GM12864 (cell line): ENCODE results near the gene DSP.

Source experiments
- DNase-seq: peaks from one replicate; pipeline ENCODE4 v3.0.0-alpha.2; 2011; ENCODE audit warnings: low read depth
- H3K4me3 ChIP-seq: 2 replicates; pipeline ENCODE4 v1.5.1; 2011; ENCODE audit warnings: mild to moderate bottlenecking, low read depth, low read length, control low read depth
- CTCF ChIP-seq: IDR thresholded peaks from 2 replicates; pipeline ENCODE4 v1.5.1; 2011; ENCODE audit warnings: low read depth, mild to moderate bottlenecking, moderate library complexity, low read length, control low read depth, inconsistent platforms; ENCODE audit errors: missing control alignments

The DSP gene

DNA sequence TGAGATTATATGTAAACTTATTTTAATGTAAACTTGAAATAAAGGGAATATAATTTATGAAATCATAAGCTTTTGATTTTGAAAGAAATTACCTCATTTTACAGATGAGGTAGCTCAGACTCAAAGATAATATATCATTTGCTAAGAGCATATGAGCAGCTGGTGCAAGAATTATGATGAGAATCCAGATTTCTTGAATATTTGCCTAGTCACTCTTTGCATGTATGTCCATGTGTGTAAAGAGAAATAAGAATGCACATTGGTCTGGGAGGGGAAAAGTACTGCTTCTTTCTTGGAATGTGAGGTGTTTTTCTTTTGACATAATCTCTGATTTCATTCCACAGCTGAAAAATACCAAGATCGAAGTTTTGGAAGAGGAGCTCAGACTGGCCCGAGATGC is 37.5 kb downstream of the DSP start:
- no peak overlapping the region for H3K4me3 ChIP-seq
- DNase-seq: no peak
- no peak for TF ChIP-seq CTCF

DNA sequence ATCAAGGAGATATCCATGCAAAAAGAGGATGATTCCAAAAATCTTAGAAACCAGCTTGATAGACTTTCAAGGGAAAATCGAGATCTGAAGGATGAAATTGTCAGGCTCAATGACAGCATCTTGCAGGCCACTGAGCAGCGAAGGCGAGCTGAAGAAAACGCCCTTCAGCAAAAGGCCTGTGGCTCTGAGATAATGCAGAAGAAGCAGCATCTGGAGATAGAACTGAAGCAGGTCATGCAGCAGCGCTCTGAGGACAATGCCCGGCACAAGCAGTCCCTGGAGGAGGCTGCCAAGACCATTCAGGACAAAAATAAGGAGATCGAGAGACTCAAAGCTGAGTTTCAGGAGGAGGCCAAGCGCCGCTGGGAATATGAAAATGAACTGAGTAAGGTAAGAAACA is 38.4 kb downstream of the DSP start:
- H3K4me3 ChIP-seq: no peak overlapping the region
- no peak for DNase-seq
- no peak for TF ChIP-seq CTCF

DNA sequence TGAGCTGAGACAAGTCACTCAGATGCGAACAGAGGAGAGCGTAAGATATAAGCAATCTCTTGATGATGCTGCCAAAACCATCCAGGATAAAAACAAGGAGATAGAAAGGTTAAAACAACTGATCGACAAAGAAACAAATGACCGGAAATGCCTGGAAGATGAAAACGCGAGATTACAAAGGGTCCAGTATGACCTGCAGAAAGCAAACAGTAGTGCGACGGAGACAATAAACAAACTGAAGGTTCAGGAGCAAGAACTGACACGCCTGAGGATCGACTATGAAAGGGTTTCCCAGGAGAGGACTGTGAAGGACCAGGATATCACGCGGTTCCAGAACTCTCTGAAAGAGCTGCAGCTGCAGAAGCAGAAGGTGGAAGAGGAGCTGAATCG is 39.1 kb downstream of the DSP start:
- H3K4me3 ChIP-seq: no peak overlapping the region
- no peak for TF ChIP-seq CTCF
- DNase-seq: no peak

GRCh38 chr6:7580927-7581618 is 39.6 kb downstream of the DSP start:
- H3K4me3 ChIP-seq: no peak overlapping the region
- DNase-seq: no peak
- TF ChIP-seq CTCF: no peak

GRCh38 chr6:7585287-7585930 is 43.9 kb downstream of the DSP start:
- TF ChIP-seq CTCF: no peak
- DNase-seq: no peak
- no peak overlapping the region for H3K4me3 ChIP-seq

GRCh38 chr6:7587631-7588100 is 46.2 kb downstream of the DSP start:
- no peak for DNase-seq
- no peak overlapping the region for H3K4me3 ChIP-seq
- no peak for TF ChIP-seq CTCF

DNA sequence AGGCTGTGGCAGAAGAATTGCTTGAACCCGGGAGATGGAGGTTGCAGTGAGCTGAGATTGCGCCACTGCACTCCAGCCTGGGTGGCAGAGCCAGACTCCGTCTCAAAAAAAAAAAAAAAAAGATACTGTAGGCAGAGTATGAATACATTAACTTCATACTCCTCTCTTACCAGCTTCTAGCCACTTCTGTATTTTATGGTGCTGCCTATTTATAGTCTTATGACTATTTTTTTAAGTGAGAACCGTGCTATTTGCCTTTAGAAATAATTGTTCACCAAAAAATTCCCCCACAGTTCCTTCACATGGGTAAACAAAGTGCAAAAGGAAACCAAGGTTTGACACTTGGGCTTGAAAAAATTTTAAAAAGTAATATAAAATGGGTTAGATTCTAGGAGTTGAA is 47.0 kb downstream of the DSP start:
- DNase-seq: no peak
- H3K4me3 ChIP-seq: no peak overlapping the region
- no peak for TF ChIP-seq CTCF
